Muscle layer of duodenum (tissue), 2 donors: ENCODE data around the gene SCFD1.

Experiments used
- H3K27ac ChIP-seq: one replicate; pipeline ENCODE4 v1.7.0; 2013; ENCODE audit warnings: mild to moderate bottlenecking, low read length
- H3K27me3 ChIP-seq: one replicate; pipeline ENCODE4 v1.7.0; 2013; ENCODE audit warnings: low read depth, mild to moderate bottlenecking, control low read depth, low read length
- H3K36me3 ChIP-seq, 2 donors: one replicate each; pipeline ENCODE4 v1.7.0; 2013; ENCODE audit warnings: low read length in 2 of 2, control low read depth in 1 of 2, mild to moderate bottlenecking in 1 of 2; ENCODE audit not compliant: insufficient read depth in 2 of 2, control insufficient read depth in 1 of 2
- H3K4me1 ChIP-seq, 2 donors: one replicate each; pipeline ENCODE4 v1.7.0; 2013; ENCODE audit warnings: low read length in 2 of 2, mild to moderate bottlenecking in 2 of 2, control low read depth in 1 of 2, moderate library complexity in 1 of 2; ENCODE audit not compliant: insufficient read depth in 2 of 2, control insufficient read depth in 1 of 2
- H3K4me3 ChIP-seq, 2 donors: one replicate each; pipeline ENCODE4 v1.7.0; 2013; ENCODE audit warnings: low read length in 2 of 2, low read depth in 1 of 2, mild to moderate bottlenecking in 1 of 2
- H3K9me3 ChIP-seq, 2 donors: one replicate each; pipeline ENCODE4 v1.7.0; 2013; ENCODE audit warnings: low read length in 2 of 2, control low read depth in 1 of 2, mild to moderate bottlenecking in 1 of 2; ENCODE audit not compliant: control insufficient read depth in 1 of 2
- donor health status: healthy.

Gene SCFD1

GRCh38 chr14:30763891-30764290, 141.8 kb downstream of the SCFD1 start:
- Histone ChIP-seq H3K36me3 (no peaks in the 10 kb centered on the region), H3K27ac (no peak overlapping the region), H3K27me3 (no peaks in the 10 kb centered on the region), H3K4me1 (no peaks in the 10 kb centered on the region), H3K9me3 (peaks cover 14 to 19% of the 10 kb centered on the region in 2 donors), H3K4me3 (no peak overlapping the region)

GRCh38 chr14:30767624-30768023, 145.5 kb downstream of the SCFD1 start:
- no peak overlapping the region for H3K4me3 ChIP-seq
- no peaks in the 10 kb centered on the region for H3K4me1 ChIP-seq
- peaks cover 10 to 12% of the 10 kb centered on the region in 2 donors for H3K9me3 ChIP-seq
- H3K36me3 ChIP-seq, result no peaks in the 10 kb centered on the region
- no peaks in the 10 kb centered on the region for H3K27me3 ChIP-seq
- H3K27ac ChIP-seq, result no peak overlapping the region

GRCh38 chr14:30768791-30769190, 146.7 kb downstream of the SCFD1 start:
- Histone ChIP-seq H3K4me1 (no peaks in the 10 kb centered on the region), H3K27me3 (no peaks in the 10 kb centered on the region), H3K36me3 (no peaks in the 10 kb centered on the region), H3K9me3 (peaks cover 3 to 4% of the 10 kb centered on the region in 2 donors), H3K4me3 (no peak overlapping the region), H3K27ac (no peak overlapping the region)

- Histone ChIP-seq H3K9me3 (no peaks in the 10 kb centered on the region), H3K27me3 (no peaks in the 10 kb centered on the region), H3K4me1 (no peaks in the 10 kb centered on the region), H3K4me3 (no peak overlapping the region), H3K36me3 (no peaks in the 10 kb centered on the region), H3K27ac (no peak overlapping the region)
Measured at GRCh38 chr14:30770376-30770775, 148.3 kb downstream of the SCFD1 start.

GRCh38 chr14:30771595-30771994, 149.5 kb downstream of the SCFD1 start:
- H3K36me3 ChIP-seq, result no peaks in the 10 kb centered on the region
- no peaks in the 10 kb centered on the region for H3K9me3 ChIP-seq
- no peaks in the 10 kb centered on the region for H3K4me1 ChIP-seq
- no peak overlapping the region for H3K4me3 ChIP-seq
- H3K27ac ChIP-seq, result no peak overlapping the region
- H3K27me3 ChIP-seq, result no peaks in the 10 kb centered on the region

GRCh38 chr14:30779210-30779609, 157.1 kb downstream of the SCFD1 start:
- H3K27me3 ChIP-seq, result no peaks in the 10 kb centered on the region
- H3K4me1 ChIP-seq, result no peaks in the 10 kb centered on the region
- no peaks in the 10 kb centered on the region for H3K36me3 ChIP-seq
- no peak overlapping the region for H3K4me3 ChIP-seq
- no peak overlapping the region for H3K27ac ChIP-seq
- no peaks in the 10 kb centered on the region for H3K9me3 ChIP-seq
